GM19452 (cell line): ENCODE data around the gene GDF15.
A peak's percentile ranks its signal among the peaks of the same experiment; 100 is the strongest.
"Not testable (repeated sequence)": the region's sequence is repeated elsewhere in the genome, so short reads cannot be mapped to it uniquely, and the experiment has no call there.

Experiments
- ATAC-seq: cut with Tn5 transposase; IDR thresholded peaks from one replicate; pipeline ENCODE4 v1.9.1; 2021; ENCODE audit not compliant: unreplicated experiment

The GDF15 gene

GRCh38 chr19:18363787-18364186 lies 22.2 kb upstream of the GDF15 start:
- ATAC-seq = no peak

- ATAC-seq = not testable (repeated sequence)
These were observed 21.6 kb upstream of the GDF15 start for GRCh38 chr19:18364277-18364825.

- ATAC-seq = no peak
These were observed 21.0 kb upstream of the GDF15 start for GRCh38 chr19:18364826-18365528.

GRCh38 chr19:18366021-18366435 lies 19.9 kb upstream of the GDF15 start:
- no peak for ATAC-seq

GRCh38 chr19:18368504-18369222 lies 17.3 kb upstream of the GDF15 start:
- ATAC-seq = no peak

GRCh38 chr19:18373407-18373891 lies 12.5 kb upstream of the GDF15 start:
- ATAC-seq = no peak

GRCh38 chr19:18373892-18374629 lies 11.9 kb upstream of the GDF15 start:
- peak; percentile 89 for ATAC-seq

DNA sequence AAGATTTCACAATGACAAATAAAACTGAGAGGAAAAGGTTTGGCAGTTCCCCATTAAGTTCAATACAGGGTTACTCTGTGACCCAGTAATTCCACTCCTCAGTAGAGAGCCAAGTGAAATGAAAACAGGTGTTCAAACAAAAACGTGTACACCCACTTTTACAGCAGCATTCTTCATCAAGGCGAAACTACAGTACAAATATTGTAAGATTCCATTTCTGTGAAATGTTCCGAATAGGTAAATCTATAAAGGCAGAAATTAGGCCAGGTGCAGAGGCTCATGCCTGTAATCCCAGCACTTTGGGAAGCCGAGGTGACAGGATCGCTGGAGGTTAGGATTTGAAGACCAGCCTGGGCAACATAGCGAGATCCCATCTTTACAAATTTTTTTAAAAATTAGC lies 8.9 kb upstream of the GDF15 start:
- ATAC-seq = no peak

DNA sequence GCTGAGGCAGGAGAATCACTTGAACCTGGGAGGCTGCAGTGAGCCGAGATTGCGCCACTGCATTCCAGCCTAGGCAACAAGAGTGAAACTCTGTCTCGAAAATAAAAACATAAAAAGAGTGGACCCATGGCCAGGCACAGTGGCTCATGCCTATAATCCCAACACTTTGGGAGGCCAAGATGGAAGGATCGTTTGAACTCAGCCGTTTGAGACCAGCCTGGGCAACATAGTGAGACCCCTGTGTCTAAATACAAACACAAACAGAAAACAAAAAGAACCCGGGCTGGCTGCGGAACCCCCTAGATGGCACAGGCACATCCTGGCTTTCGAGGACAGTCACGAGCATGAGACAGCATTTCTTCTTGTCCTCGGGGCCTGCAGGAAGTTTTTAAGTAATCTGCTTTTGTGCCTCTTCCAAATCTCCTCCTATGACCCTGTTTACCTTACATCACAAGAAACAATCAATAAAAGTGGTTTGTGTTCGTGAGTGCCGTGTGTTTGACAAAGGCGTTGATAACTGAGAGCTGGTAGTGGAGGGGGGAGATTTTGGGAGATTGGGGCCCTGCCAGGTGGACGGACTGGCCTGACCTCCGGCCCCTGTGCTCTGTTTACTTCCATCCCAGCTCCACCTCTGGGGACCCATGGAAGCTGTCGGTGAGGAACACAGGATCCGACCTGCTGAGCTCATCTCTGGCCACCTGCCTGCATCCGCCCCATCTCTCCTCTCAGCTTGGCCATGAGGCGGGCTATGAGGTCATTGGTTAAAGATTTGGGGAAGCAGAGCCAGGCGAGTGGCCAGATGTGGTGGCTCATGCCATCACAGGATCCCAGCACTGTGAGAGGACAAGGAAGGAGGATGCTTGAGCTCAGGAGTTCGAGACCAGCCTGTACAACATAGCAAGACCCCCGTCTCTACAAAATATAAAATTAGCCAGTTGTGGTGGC lies 5.9 kb upstream of the GDF15 start:
- ATAC-seq = no peak

- ATAC-seq = no peak
These were observed 5.1 kb upstream of the GDF15 start for GRCh38 chr19:18380843-18381242.

GRCh38 chr19:18383622-18384021 lies 2.3 kb upstream of the GDF15 start:
- ATAC-seq = not testable (repeated sequence)

- no peak for ATAC-seq
These were observed 1.2 kb upstream of the GDF15 start for GRCh38 chr19:18384775-18385174.

DNA sequence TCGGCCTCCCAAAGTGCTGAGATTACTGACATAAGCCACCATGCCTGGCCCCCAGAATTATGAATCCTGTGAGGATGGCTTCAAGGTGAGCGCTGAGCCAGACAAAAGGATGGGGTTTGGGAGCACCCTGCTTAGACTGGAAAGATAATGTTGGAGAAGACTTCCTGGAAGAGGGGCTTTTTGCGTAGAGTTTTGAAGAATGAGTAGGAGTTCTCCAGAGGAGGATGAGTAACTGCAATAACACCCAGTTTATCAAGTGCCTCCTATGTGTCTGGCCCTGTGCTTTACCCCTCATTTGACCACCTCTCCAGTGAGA lies 641 bp upstream of the GDF15 start:
- ATAC-seq = no peak

GRCh38 chr19:18386543-18387271 lies 749 bp downstream of the GDF15 start:
- ATAC-seq = no peak

GRCh38 chr19:18388100-18388959 lies 2.4 kb downstream of the GDF15 start:
- peak; percentile 55 for ATAC-seq

GRCh38 chr19:18388960-18389725 lies 3.2 kb downstream of the GDF15 start:
- no peak for ATAC-seq

DNA sequence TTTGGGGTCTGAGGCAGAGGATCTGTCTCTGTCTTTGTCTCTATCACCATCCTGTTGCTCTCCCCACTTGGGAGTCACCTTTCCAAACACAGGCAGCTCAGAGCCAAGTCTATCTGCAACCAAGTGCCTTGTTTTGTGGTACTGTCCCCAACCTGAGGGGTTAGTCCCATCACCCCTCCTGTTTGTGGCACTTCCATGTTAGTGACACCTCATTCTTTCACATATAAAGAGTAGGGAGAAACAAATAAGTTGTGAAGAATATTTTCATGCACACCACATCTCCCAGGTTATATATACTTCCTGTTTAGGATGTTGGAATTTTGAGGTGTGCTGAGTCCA lies 3.7 kb downstream of the GDF15 start:
- ATAC-seq = no peak
